SK-N-MC (cell line): ENCODE measurements around the gene TMEM33.

Experiments
- EZH2 ChIP-seq: fragments of 200-600 bp; sonication (generic); IDR thresholded peaks from one replicate; pipeline ENCODE4 v1.6.1; 2017; ENCODE audit warnings: antibody characterized with exemption
- FOXP2 ChIP-seq: optimal IDR thresholded peaks from 2 replicates; pipeline ENCODE3; 2011; ENCODE audit warnings: mild to moderate bottlenecking, moderate library complexity; ENCODE audit not compliant: insufficient read depth; ENCODE audit errors: extremely low read length, control extremely low read depth
- POLR2AphosphoS5 ChIP-seq: IDR thresholded peaks from 2 replicates; pipeline ENCODE4 v1.6.1; 2012; ENCODE audit warnings: mild to moderate bottlenecking, low read depth, low read length, borderline replicate concordance

DNA sequence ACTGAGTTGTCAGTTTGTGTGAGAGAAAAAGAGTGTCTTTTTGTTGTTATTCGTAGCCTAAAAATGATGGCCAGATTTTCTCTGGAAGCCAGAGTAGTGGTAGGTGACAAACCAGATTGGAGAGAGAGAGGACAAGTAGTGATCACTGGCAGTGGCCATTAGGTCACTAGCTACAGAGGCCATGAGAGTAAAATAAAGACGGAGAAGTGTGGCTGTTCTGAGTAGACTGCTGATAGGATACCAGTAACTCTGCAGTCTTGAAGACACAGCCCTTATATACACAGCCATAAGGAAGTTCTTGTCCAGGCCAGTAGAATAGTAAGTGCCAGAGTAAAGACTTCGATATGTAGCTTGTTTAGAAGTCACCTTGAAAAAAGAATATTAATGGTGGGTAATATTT lies 62.8 kb downstream of the TMEM33 start:
- TF ChIP-seq POLR2AphosphoS5 (no peak), EZH2 (no peak), FOXP2 (no peak)
